Activated T-helper 2 cell treated with anti-CD3 and anti-CD28 coated beads, Interferon-gamma antibody, Interleukin-2, Interleukin-4, amounts not matched to agents 10 μg/mL and 5 μg/mL and 100 μg/mL, durations not matched to agents 14 hours and 24 hours and 36 hours (primary cell): Measurements from ENCODE around the gene ANXA11. TPM values are rescaled to one million over a fixed set of nuclear protein-coding genes. Genes with fewer than 3 reads are reported as not detected.
"Not testable (repeated sequence)": the region's sequence is repeated elsewhere in the genome, so short reads cannot be mapped to it uniquely, and the experiment has no call there.

Experiments used
- DNase-seq: peaks from one replicate; pipeline ENCODE4 v3.0.0; 2021; ENCODE audit warnings: low spot score
- H3K27ac Mint-ChIP-seq: one replicate; pipeline ENCODE4 v1.8.0; 2021; ENCODE audit warnings: mixed read lengths
- H3K27me3 Mint-ChIP-seq: one replicate; pipeline ENCODE4 v1.8.0; 2021; ENCODE audit warnings: low read depth, mixed read lengths
- H3K36me3 Mint-ChIP-seq: one replicate; pipeline ENCODE4 v1.8.0; 2021; ENCODE audit warnings: low read depth, mixed read lengths
- H3K4me1 Mint-ChIP-seq: one replicate; pipeline ENCODE4 v1.8.0; 2021; ENCODE audit warnings: low read depth, mixed read lengths
- H3K4me3 Mint-ChIP-seq: one replicate; pipeline ENCODE4 v1.8.0; 2021; ENCODE audit warnings: low read depth, mild to moderate bottlenecking, moderate library complexity, mixed read lengths
- H3K9me3 Mint-ChIP-seq: one replicate; pipeline ENCODE4 v1.8.0; 2021; ENCODE audit warnings: mixed read lengths
- intact Hi-C: fragments of 100-400 bp; cut with micrococcal nuclease; formaldehyde crosslinking; loops from one replicate; pipeline ENCODE4 v1.15.1; 2023
- total RNA-seq: library from RNA; stranded (reverse); gene quantifications from 2 replicates; pipeline ENCODE4 v1.2.3, GENCODE V29; 2022

ANXA11 gene
- total RNA-seq, 1 donor from 2014 or later: 251 TPM

GRCh38 chr10:80141696-80142460, 63.5 kb downstream of the ANXA11 start:
- H3K27me3 Mint-ChIP-seq: peaks cover 9% of the 10 kb centered on the region
- no peaks in the 10 kb centered on the region for H3K9me3 Mint-ChIP-seq
- no peak overlapping the region for H3K4me3 Mint-ChIP-seq
- no peak for DNase-seq
- no peaks in the 10 kb centered on the region for H3K36me3 Mint-ChIP-seq
- H3K27ac Mint-ChIP-seq: no peak overlapping the region
- intact Hi-C loops: no loop called here
- peaks cover 16% of the 10 kb centered on the region for H3K4me1 Mint-ChIP-seq

GRCh38 chr10:80140251-80140650, 65.1 kb downstream of the ANXA11 start:
- Mint-ChIP-seq H3K36me3 (no peaks in the 10 kb centered on the region), H3K9me3 (no peaks in the 10 kb centered on the region), H3K27me3 (peaks cover 9% of the 10 kb centered on the region), H3K27ac (no peak overlapping the region), H3K4me3 (no peak overlapping the region), H3K4me1 (peaks cover 11% of the 10 kb centered on the region)
- no peak for DNase-seq
- intact Hi-C loops: no loop called here

- H3K4me1 Mint-ChIP-seq: peaks cover 4% of the 10 kb centered on the region
- DNase-seq: no peak
- H3K4me3 Mint-ChIP-seq: no peak overlapping the region
- no peaks in the 10 kb centered on the region for H3K36me3 Mint-ChIP-seq
- H3K27me3 Mint-ChIP-seq: peaks cover 13% of the 10 kb centered on the region
- intact Hi-C loops: no loop called here
- H3K9me3 Mint-ChIP-seq: no peaks in the 10 kb centered on the region
- no peak overlapping the region for H3K27ac Mint-ChIP-seq
Measured at GRCh38 chr10:80139265-80139664, 66.1 kb downstream of the ANXA11 start.

GRCh38 chr10:80137920-80138319, 67.4 kb downstream of the ANXA11 start:
- Mint-ChIP-seq H3K27ac (no peak overlapping the region), H3K4me1 (peaks cover under 1% of the 10 kb centered on the region), H3K27me3 (peaks cover 24% of the 10 kb centered on the region), H3K9me3 (no peaks in the 10 kb centered on the region), H3K36me3 (no peaks in the 10 kb centered on the region), H3K4me3 (no peak overlapping the region)
- intact Hi-C loops: no loop called here
- no peak for DNase-seq

- Mint-ChIP-seq H3K4me1 (peaks cover 3% of the 10 kb centered on the region), H3K36me3 (no peaks in the 10 kb centered on the region), H3K9me3 (no peaks in the 10 kb centered on the region), H3K4me3 (no peak overlapping the region), H3K27ac (no peak overlapping the region), H3K27me3 (peaks cover 26% of the 10 kb centered on the region)
- DNase-seq: no peak
- intact Hi-C loops: no loop called here
Measured at GRCh38 chr10:80137031-80137862, 68.1 kb downstream of the ANXA11 start.

GRCh38 chr10:80136134-80136571, 69.2 kb downstream of the ANXA11 start:
- Mint-ChIP-seq H3K4me3 (no peak overlapping the region), H3K9me3 (no peaks in the 10 kb centered on the region), H3K4me1 (peaks cover 3% of the 10 kb centered on the region), H3K27ac (no peak overlapping the region), H3K36me3 (no peaks in the 10 kb centered on the region), H3K27me3 (peaks cover 33% of the 10 kb centered on the region)
- intact Hi-C loops: no loop called here
- no peak for DNase-seq

- H3K4me3 Mint-ChIP-seq, H3K4me1 Mint-ChIP-seq, H3K9me3 Mint-ChIP-seq, intact Hi-C loops, H3K27ac Mint-ChIP-seq, H3K36me3 Mint-ChIP-seq, DNase-seq: not testable (repeated sequence)
- peaks cover 33% of the 10 kb centered on the region for H3K27me3 Mint-ChIP-seq
Measured at GRCh38 chr10:80133687-80134086, 71.7 kb downstream of the ANXA11 start.

GRCh38 chr10:80133206-80133605, 72.1 kb downstream of the ANXA11 start:
- Mint-ChIP-seq H3K27ac (no peak overlapping the region), H3K4me3 (no peak overlapping the region), H3K36me3 (no peaks in the 10 kb centered on the region), H3K27me3 (peaks cover 33% of the 10 kb centered on the region), H3K4me1 (peaks cover 3% of the 10 kb centered on the region), H3K9me3 (no peaks in the 10 kb centered on the region)
- no peak for DNase-seq
- intact Hi-C loops: no loop called here

- Mint-ChIP-seq H3K27me3 (peaks cover 33% of the 10 kb centered on the region), H3K9me3 (no peaks in the 10 kb centered on the region), H3K4me3 (no peak within 1 kb of the TSS), H3K36me3 (no peaks in the 10 kb centered on the region), H3K27ac (no peak within 1 kb of the TSS), H3K4me1 (peaks cover 3% of the 10 kb centered on the region)
- intact Hi-C loops: no loop called here
- no peak for DNase-seq
Measured at GRCh38 chr10:80132299-80133139, 72.8 kb downstream of the ANXA11 start, which contains the start of gene PLAC9. PLAC9 (plus strand) TSS chr10:80132730; CDS start chr10:80132763, 33 bp downstream.

- intact Hi-C loops: no loop called here
- Mint-ChIP-seq H3K27me3 (peaks cover 33% of the 10 kb centered on the region), H3K9me3 (no peaks in the 10 kb centered on the region), H3K27ac (no peak overlapping the region), H3K4me3 (no peak overlapping the region), H3K36me3 (no peaks in the 10 kb centered on the region), H3K4me1 (peaks cover 3% of the 10 kb centered on the region)
- no peak for DNase-seq
Measured at GRCh38 chr10:80131499-80131901, 73.8 kb downstream of the ANXA11 start.

- no peaks in the 10 kb centered on the region for H3K36me3 Mint-ChIP-seq
- H3K4me3 Mint-ChIP-seq: no peak overlapping the region
- no peak for DNase-seq
- no peak overlapping the region for H3K27ac Mint-ChIP-seq
- no peaks in the 10 kb centered on the region for H3K4me1 Mint-ChIP-seq
- peaks cover 12% of the 10 kb centered on the region for H3K27me3 Mint-ChIP-seq
- H3K9me3 Mint-ChIP-seq: no peaks in the 10 kb centered on the region
- intact Hi-C loops: no loop called here
Measured at GRCh38 chr10:80126876-80127275, 78.5 kb downstream of the ANXA11 start.

- Mint-ChIP-seq H3K9me3 (no peaks in the 10 kb centered on the region), H3K27me3 (peaks cover 12% of the 10 kb centered on the region), H3K27ac (no peak overlapping the region), H3K36me3 (no peaks in the 10 kb centered on the region), H3K4me1 (no peaks in the 10 kb centered on the region), H3K4me3 (no peak overlapping the region)
- DNase-seq: no peak
- intact Hi-C loops: no loop called here
Measured at GRCh38 chr10:80122746-80123145, 82.6 kb downstream of the ANXA11 start.
